Omental fat pad (tissue), 4 donors: ENCODE results near the gene AKAP1. TPM values are rescaled to one million over a fixed set of nuclear protein-coding genes. Genes with fewer than 3 reads are reported as not detected.

Experiments
- ATAC-seq: fragments of 150-250 bp; one replicate; pipeline ENCODE4 v1.9.1; 2016; ENCODE audit warnings: mild to moderate bottlenecking, moderate library complexity; ENCODE audit not compliant: low FRiP score
- DNase-seq: peaks from one replicate; pipeline ENCODE4 v3.0.0-alpha.2; 2019; ENCODE audit warnings: low spot score
- total RNA-seq, 4 donors: library from RNA; depleted of rRNA; stranded (reverse); fragments of >200 nt; gene quantifications; one replicate each; pipeline ENCODE4 v1.1.0, GENCODE V29; 2016
- TF ChIP-seq, protein P1 (sequence below), 3 donors: fragments of 450-650 bp; IDR thresholded peaks; one replicate each; pipeline ENCODE4 v1.5.1; 2016 to 2017; ENCODE audit warnings: antibody characterized with exemption in 3 of 3, mild to moderate bottlenecking in 3 of 3, moderate library complexity in 2 of 3

AKAP1 gene
- total RNA-seq, 4 donors from 2014 or later = 29.4 to 89.0 (median 36.1) TPM

DNA sequence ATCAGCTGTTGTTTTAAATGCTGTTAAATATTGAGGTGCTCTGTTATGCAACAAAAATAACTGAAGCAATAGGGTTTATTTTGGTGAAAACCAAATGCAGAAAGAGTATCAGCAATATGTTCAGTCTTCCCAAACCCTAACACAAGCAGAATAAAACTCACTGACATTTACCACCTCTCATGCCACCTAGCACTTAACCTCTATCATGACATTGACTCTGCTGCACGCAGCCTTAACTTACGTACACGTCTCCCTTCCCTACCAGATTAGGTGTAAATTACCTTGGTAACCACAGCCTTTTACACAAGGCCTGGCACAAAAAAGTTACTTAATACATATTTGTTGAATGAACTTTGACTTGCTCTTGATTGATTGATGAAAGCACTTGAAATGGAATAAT is 9.9 kb upstream of the AKAP1 start:
- ATAC-seq (no peak), DNase-seq (no peak)
- TF ChIP-seq, protein P1, sequence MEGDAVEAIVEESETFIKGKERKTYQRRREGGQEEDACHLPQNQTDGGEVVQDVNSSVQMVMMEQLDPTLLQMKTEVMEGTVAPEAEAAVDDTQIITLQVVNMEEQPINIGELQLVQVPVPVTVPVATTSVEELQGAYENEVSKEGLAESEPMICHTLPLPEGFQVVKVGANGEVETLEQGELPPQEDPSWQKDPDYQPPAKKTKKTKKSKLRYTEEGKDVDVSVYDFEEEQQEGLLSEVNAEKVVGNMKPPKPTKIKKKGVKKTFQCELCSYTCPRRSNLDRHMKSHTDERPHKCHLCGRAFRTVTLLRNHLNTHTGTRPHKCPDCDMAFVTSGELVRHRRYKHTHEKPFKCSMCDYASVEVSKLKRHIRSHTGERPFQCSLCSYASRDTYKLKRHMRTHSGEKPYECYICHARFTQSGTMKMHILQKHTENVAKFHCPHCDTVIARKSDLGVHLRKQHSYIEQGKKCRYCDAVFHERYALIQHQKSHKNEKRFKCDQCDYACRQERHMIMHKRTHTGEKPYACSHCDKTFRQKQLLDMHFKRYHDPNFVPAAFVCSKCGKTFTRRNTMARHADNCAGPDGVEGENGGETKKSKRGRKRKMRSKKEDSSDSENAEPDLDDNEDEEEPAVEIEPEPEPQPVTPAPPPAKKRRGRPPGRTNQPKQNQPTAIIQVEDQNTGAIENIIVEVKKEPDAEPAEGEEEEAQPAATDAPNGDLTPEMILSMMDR (IDR thresholded peaks at IDR 0.05) = no peak

DNA sequence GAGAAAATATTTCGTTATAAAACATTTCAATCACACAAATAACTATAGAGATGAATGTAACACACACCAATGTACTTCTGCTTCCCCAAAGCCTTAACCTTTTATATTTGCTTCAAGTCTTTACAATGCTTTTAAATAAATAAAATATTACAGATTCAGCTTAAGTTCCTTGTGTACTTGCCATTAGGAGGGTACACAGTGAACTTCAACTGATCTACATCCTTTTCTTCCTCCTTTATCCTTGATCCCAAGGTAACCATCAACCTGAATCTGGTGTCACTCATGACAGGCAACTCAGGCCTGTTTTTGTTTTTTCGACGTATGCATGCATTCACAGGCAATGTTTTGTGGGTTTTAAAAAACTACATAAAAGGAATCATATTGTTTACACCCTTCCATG is 9.3 kb upstream of the AKAP1 start:
- TF ChIP-seq, protein P1 (IDR thresholded peaks at IDR 0.05) = no peak
- ATAC-seq = no peak
- no peak for DNase-seq

DNA sequence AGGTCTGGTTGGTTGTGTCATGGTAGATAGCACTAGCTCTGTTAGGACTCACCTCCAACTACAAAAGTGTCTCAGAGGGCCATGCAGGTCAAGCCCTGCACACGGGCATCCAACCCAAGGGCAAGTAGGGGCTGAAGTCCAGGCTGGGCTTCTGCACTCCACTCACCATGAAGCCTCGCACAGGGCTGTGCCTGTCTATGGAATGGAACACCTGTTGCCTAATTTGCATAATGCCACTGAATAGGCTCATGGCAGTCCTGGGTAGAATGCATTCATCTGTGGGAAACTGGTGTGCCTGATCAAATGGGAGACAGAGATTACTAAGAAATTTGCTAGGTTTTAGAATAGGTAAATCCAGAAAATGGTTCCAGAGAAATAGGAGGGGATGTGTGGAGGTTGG is 8.0 kb upstream of the AKAP1 start:
- TF ChIP-seq, protein P1 (IDR thresholded peaks at IDR 0.05) = no peak
- DNase-seq (no peak), ATAC-seq (no peak)

DNA sequence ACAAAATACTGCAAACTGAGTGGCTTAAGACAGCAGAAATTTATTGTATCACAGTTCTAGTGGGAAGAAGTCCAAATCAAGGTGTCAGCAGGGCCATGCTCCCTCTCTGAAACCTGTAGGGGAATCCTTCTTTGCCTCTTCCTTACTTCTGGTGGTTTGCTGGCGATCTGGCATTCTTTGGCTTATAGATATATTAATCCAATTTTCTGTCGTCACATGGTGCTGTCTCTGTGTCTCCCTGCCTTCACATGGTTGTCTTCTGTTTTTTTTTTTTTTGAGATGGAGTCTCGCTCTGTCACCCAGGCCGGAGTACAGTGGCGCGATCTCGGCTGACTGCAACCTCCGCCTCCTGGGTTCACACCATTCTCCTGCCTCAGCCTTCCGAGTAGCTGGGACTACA is 6.8 kb upstream of the AKAP1 start:
- TF ChIP-seq, protein P1 (IDR thresholded peaks at IDR 0.05) = no peak
- ATAC-seq = no peak
- no peak for DNase-seq

DNA sequence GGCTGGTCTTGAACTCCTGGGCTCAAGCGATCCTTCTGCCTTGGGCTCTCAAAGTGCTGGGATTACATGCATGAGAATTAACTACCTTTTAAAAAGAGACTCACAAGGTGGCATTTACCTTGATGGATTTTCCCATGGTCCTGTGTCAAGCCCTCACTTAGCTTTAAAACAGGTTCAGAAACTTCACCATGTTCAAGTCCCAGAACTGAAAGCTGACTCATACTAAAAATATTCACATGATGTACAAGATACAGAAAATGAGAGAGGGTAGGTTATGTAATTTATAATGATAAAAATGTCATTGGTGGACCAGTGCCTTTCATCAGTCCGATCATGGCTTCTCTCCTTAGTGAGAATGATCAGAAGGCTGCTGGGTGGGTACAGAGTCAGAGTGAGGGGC is 4.3 kb upstream of the AKAP1 start:
- no peak for ATAC-seq
- no peak for DNase-seq
- TF ChIP-seq, protein P1 (IDR thresholded peaks at IDR 0.05) = no peak

DNA sequence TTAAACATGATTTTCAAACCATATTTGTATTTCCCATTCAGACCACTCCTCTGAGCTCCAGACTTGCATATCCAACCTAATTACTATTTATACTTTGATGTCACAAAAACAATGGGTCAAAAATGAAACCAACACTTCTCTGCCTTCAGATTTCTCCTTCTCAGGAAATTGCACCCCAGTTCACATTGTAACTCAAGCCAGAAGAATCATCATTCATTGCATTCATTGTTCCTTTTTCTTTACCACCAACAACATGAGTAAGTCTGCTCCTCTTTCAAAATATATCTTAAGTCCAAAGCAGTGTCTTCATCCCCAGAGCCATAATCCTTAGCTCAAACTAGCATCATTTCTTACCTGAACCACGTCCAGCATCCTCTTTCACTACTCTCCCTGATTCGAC is 2.6 kb upstream of the AKAP1 start:
- DNase-seq = no peak
- ATAC-seq = no peak
- TF ChIP-seq, protein P1 (IDR thresholded peaks at IDR 0.05) = no peak

DNA sequence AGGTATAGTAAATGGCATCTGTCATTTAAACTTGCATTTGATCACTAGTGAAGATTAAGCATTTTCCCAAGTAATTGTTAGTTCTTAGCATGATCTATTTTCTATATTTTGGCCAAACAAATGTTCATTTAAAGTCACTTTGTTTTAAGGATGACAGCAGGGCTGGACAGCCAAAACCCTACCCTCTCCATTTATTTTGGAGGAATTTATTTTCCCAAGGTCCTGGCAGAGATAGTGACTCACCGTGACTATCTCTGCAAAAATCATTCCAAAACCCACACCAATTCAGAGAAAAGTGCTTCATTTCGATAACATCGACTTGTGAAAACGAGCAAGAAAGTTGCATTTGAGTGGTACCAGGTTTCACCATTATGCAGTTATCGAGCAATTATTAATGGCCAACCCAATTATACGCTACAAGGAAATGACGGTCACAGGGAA is 665 bp upstream of the AKAP1 start:
- ATAC-seq (peak; percentile 15), DNase-seq (no peak)
- TF ChIP-seq, protein P1 (IDR thresholded peaks at IDR 0.05) = no peak
